ENCODE results near the gene SUSD3.
A peak's percentile ranks its signal among the peaks of the same experiment; 100 is the strongest.

The SUSD3 gene

DNA sequence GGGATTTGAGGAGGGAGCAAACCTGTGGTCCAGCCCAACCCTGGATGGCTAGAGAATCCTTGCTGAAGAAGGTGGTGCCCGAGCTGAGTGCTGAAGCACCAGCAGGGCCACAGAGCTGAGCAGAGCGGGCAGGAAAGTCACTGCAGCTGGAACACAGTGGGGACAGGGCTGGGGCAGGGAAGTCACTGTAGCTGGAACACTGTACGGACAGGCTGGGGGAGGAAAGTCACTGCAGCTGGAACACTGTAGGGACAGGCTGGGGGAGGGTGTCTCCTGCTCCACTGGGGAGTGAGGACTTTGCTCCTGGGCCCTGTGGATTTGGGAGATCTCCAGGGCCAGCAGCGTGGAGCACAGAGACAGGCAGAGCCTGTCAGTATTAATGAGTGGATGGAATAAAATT, 9.0 kb upstream of the SUSD3 start:
- TF ChIP-seq, protein P1, sequence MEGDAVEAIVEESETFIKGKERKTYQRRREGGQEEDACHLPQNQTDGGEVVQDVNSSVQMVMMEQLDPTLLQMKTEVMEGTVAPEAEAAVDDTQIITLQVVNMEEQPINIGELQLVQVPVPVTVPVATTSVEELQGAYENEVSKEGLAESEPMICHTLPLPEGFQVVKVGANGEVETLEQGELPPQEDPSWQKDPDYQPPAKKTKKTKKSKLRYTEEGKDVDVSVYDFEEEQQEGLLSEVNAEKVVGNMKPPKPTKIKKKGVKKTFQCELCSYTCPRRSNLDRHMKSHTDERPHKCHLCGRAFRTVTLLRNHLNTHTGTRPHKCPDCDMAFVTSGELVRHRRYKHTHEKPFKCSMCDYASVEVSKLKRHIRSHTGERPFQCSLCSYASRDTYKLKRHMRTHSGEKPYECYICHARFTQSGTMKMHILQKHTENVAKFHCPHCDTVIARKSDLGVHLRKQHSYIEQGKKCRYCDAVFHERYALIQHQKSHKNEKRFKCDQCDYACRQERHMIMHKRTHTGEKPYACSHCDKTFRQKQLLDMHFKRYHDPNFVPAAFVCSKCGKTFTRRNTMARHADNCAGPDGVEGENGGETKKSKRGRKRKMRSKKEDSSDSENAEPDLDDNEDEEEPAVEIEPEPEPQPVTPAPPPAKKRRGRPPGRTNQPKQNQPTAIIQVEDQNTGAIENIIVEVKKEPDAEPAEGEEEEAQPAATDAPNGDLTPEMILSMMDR (IDR thresholded peaks at IDR 0.05; ENCODE audit: poor library complexity, severe bottlenecking): no peak
- no peak for ATAC-seq (ENCODE audit: low read depth)
- Histone ChIP-seq H3K4me3 (ENCODE audit: severe bottlenecking) (no peak overlapping the region), H3K4me1 (ENCODE audit: insufficient read depth, poor library complexity, severe bottlenecking) (no peaks in the 10 kb centered on the region), H3K27me3 (ENCODE audit: insufficient read depth, poor library complexity, severe bottlenecking) (no peaks in the 10 kb centered on the region), H3K36me3 (ENCODE audit: low read depth) (no peaks in the 10 kb centered on the region), H3K27ac (ENCODE audit: poor library complexity, severe bottlenecking) (no peak overlapping the region), H3K9me3 (ENCODE audit: severe bottlenecking) (no peaks in the 10 kb centered on the region)
- peak; percentile 16 for DNase-seq (ENCODE audit: low spot score)

DNA sequence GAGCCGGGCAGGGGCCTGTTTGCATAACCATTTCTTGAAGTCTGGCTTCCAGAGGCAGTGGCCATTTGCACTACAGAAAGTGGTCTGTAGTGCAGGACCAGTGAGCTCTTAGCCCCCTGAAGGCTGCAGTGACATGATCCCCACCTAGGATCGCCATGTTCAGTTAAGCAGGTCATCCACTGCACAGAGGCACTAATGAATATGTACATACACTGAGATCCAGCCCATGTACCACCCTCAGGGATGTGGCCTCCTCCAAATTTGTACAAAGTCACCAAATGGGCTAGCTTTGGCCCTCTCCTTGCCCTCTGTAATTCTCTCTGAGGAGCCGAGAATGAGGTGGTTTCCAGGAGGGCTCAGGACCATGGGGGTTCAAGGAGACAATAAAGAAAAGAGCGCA, 8.3 kb upstream of the SUSD3 start:
- TF ChIP-seq, protein P1 (IDR thresholded peaks at IDR 0.05; ENCODE audit: poor library complexity, severe bottlenecking): no peak
- Histone ChIP-seq H3K4me1 (ENCODE audit: insufficient read depth, poor library complexity, severe bottlenecking) (no peaks in the 10 kb centered on the region), H3K4me3 (ENCODE audit: severe bottlenecking) (no peak overlapping the region), H3K27me3 (ENCODE audit: insufficient read depth, poor library complexity, severe bottlenecking) (no peaks in the 10 kb centered on the region), H3K27ac (ENCODE audit: poor library complexity, severe bottlenecking) (no peak overlapping the region), H3K9me3 (ENCODE audit: severe bottlenecking) (no peaks in the 10 kb centered on the region), H3K36me3 (ENCODE audit: low read depth) (no peaks in the 10 kb centered on the region)
- ATAC-seq (ENCODE audit: low read depth): no peak
- DNase-seq (ENCODE audit: low spot score): no peak

DNA sequence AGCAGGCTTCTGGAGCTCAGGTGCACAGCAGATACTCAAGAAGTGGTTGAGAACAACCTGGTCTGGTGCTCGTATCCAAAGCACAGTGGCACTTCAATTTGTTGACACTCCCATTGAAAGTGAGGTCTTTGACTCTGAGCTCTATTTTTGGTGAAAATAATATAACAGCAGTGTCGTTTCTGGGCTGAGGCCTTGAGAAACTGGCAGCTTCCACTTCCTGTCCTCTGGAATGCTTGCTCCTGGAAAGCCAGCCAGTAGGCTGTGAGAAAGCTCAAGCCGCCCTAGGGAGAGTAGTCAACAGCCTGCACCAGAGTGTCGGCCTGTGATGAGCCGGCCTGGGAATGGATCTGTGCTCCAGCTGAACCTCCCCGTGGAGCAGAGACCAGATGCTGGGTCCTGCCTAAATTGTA, 6.8 kb upstream of the SUSD3 start:
- no peak for ATAC-seq (ENCODE audit: low read depth)
- no peak overlapping the region for H3K27ac ChIP-seq (ENCODE audit: poor library complexity, severe bottlenecking)
- H3K27me3 ChIP-seq (ENCODE audit: insufficient read depth, poor library complexity, severe bottlenecking): no peaks in the 10 kb centered on the region
- H3K4me1 ChIP-seq (ENCODE audit: insufficient read depth, poor library complexity, severe bottlenecking): no peaks in the 10 kb centered on the region
- H3K4me3 ChIP-seq (ENCODE audit: severe bottlenecking): no peak overlapping the region
- no peaks in the 10 kb centered on the region for H3K36me3 ChIP-seq (ENCODE audit: low read depth)
- TF ChIP-seq, protein P1 (IDR thresholded peaks at IDR 0.05; ENCODE audit: poor library complexity, severe bottlenecking): no peak
- no peaks in the 10 kb centered on the region for H3K9me3 ChIP-seq (ENCODE audit: severe bottlenecking)
- peak; percentile 43 for DNase-seq (ENCODE audit: low spot score)

DNA sequence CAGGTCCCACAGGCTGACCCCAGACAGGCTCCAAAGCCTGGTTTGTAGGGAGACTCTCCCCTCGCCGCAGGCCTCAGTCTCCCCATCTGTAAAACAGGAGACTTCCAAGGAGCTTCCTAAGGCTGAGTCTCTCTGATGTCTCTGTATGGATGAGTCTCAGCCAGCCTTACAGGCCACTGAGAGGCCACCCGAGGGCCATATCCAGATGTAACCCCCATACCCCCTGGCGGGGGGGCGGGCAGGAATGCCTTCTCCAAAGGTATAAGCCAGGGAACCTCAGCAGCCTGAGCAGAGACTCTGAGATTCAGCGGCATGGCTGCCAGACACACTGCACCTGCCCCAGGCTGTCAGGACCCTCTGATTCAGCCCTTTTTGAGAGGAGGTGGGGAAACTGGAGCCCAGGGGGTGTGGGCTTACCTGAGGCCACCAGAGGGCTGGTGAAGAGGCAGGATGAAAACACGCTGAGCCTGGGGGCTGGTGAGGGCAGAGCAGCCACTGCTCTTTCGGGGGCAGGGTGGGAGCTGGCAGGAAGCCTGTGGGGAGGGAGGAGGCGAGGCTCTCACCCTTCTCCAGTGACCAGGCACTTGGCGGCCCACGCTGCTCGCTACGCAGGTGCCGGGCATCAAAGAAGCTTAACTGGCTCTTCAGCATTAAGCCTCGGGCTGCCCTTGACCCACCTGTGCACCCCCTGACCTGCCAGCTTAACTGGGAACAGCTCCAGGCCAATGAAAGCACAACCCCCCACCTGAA, 5.5 kb upstream of the SUSD3 start:
- TF ChIP-seq, protein P1 (IDR thresholded peaks at IDR 0.05; ENCODE audit: poor library complexity, severe bottlenecking): no peak
- Histone ChIP-seq H3K4me1 (ENCODE audit: insufficient read depth, poor library complexity, severe bottlenecking) (no peaks in the 10 kb centered on the region), H3K27ac (ENCODE audit: poor library complexity, severe bottlenecking) (no peak overlapping the region), H3K27me3 (ENCODE audit: insufficient read depth, poor library complexity, severe bottlenecking) (no peaks in the 10 kb centered on the region), H3K9me3 (ENCODE audit: severe bottlenecking) (no peaks in the 10 kb centered on the region), H3K36me3 (ENCODE audit: low read depth) (no peaks in the 10 kb centered on the region), H3K4me3 (ENCODE audit: severe bottlenecking) (no peak overlapping the region)
- DNase-seq (ENCODE audit: low spot score) (peak; percentile 34), ATAC-seq (ENCODE audit: low read depth) (no peak)

DNA sequence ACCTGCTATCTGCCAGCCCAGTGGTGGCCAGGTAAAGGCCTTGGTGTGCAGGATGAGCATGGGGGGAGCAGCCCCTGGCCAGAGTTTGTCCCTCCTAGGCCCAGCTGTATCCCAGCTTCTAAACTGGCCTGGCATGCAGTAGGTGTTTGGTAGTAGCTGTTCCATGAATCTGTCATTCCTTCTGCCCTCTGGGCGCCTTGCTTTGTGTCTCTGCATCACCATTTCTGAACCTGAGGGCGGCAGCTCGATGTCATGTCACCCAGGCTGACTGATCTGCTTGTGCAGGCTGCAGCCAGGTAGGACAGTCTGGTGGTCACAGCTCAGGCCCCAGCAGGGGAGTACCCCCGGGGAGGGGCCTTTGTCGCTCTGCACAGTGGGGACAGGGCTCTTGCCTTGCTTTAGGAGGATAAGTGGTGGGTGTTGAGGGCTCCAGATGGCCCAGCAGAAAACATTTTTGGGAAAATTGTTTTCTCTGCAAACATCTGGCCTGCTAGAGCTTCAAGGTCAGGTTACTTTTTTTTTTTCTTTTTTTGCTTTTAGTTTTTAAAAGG, 4.6 kb upstream of the SUSD3 start:
- H3K36me3 ChIP-seq (ENCODE audit: low read depth): no peaks in the 10 kb centered on the region
- TF ChIP-seq, protein P1 (IDR thresholded peaks at IDR 0.05; ENCODE audit: poor library complexity, severe bottlenecking): no peak
- no peaks in the 10 kb centered on the region for H3K4me1 ChIP-seq (ENCODE audit: insufficient read depth, poor library complexity, severe bottlenecking)
- H3K4me3 ChIP-seq (ENCODE audit: severe bottlenecking): no peak overlapping the region
- no peaks in the 10 kb centered on the region for H3K27me3 ChIP-seq (ENCODE audit: insufficient read depth, poor library complexity, severe bottlenecking)
- ATAC-seq (ENCODE audit: low read depth): no peak
- H3K27ac ChIP-seq (ENCODE audit: poor library complexity, severe bottlenecking): no peak overlapping the region
- no peaks in the 10 kb centered on the region for H3K9me3 ChIP-seq (ENCODE audit: severe bottlenecking)
- peak; percentile 19 for DNase-seq (ENCODE audit: low spot score)

All from RWPE2 (cell line).